PC-3 (cell line): ENCODE data around the gene FAM24B. TPM values are rescaled to one million over a fixed set of nuclear protein-coding genes. Genes with fewer than 3 reads are reported as not detected.

Experiments used
- ATAC-seq: fragments of 200-7000 bp; cut with Tn5 transposase; 2 replicates; pipeline ENCODE4 v1.9.1; 2020; ENCODE audit warnings: mild to moderate bottlenecking, moderate library complexity
- BruUV-seq: library from RNA; stranded (reverse); fragments of 400-500 nt; replicated peaks from 2 replicates; lab custom pipeline; 2021; lab: Mats Ljungman, UMichigan
- CTCF ChIA-PET: fragments of 300-600 bp; sonication (Branson Sonifier 250); formaldehyde crosslinking; loops from one replicate; lab custom pipeline; 2022; ENCODE audit warnings: antibody characterized with exemption; lab: Charles Lee
- POLR2A ChIA-PET: fragments of 300-600 bp; sonication (Branson Sonifier 250); formaldehyde crosslinking; loops from one replicate; lab custom pipeline; 2022; ENCODE audit warnings: antibody characterized with exemption; ENCODE audit not compliant: unreplicated experiment; lab: Charles Lee
- DNase-seq: peaks from one replicate; pipeline ENCODE4 v3.0.0-alpha.2; 2015
- H2AFZ ChIP-seq: fragments of 300-600 bp; sonication (generic); 2 replicates; pipeline ENCODE4 v1.6.0; 2016; ENCODE audit warnings: antibody characterized with exemption, low read length
- H3F3A ChIP-seq: fragments of 300-600 bp; sonication (generic); one replicate; pipeline ENCODE4 v1.6.0; 2017; ENCODE audit warnings: antibody characterized with exemption, low read length, control low read depth, mild to moderate bottlenecking; ENCODE audit not compliant: unreplicated experiment
- H3K27ac ChIP-seq: fragments of 300-600 bp; sonication (generic); 2 replicates; pipeline ENCODE4 v1.5.1; 2016; ENCODE audit warnings: mild to moderate bottlenecking, low read length
- H3K27me3 ChIP-seq: fragments of 300-600 bp; sonication (generic); 2 replicates; pipeline ENCODE4 v1.6.1; 2016; ENCODE audit warnings: low read length, mixed read lengths
- H3K36me3 ChIP-seq: fragments of 300-600 bp; sonication (generic); 2 replicates; pipeline ENCODE4 v1.6.1; 2016; ENCODE audit warnings: low read depth, mixed run types, low read length, mixed read lengths
- H3K4me1 ChIP-seq: fragments of 300-600 bp; sonication (generic); 2 replicates; pipeline ENCODE4 v1.5.1; 2016; ENCODE audit warnings: low read length; ENCODE audit not compliant: insufficient read depth
- H3K4me2 ChIP-seq: fragments of 300-600 bp; sonication (generic); 2 replicates; pipeline ENCODE4 v1.6.0; 2016; ENCODE audit warnings: low read length
- H3K4me3 ChIP-seq: fragments of 300-600 bp; sonication (generic); 2 replicates; pipeline ENCODE4 v1.5.1; 2016; ENCODE audit warnings: mild to moderate bottlenecking, low read length, mixed read lengths
- H3K79me2 ChIP-seq: fragments of 300-600 bp; sonication (generic); 2 replicates; pipeline ENCODE4 v1.6.1; 2017; ENCODE audit warnings: low read length, mixed read lengths
- H3K9ac ChIP-seq: fragments of 300-600 bp; sonication (generic); 2 replicates; pipeline ENCODE4 v1.6.0; 2016; ENCODE audit warnings: mild to moderate bottlenecking, low read length
- H3K9me2 ChIP-seq: fragments of 300-600 bp; sonication (generic); replicated peaks from 2 replicates; pipeline ENCODE4 v1.6.1; 2016; ENCODE audit warnings: mixed run types, low read length, mixed read lengths
- H3K9me3 ChIP-seq: fragments of 300-600 bp; sonication (generic); 2 replicates; pipeline ENCODE4 v1.6.1; 2016; ENCODE audit warnings: low read length, mixed read lengths
- H4K20me1 ChIP-seq: fragments of 300-600 bp; sonication (generic); 2 replicates; pipeline ENCODE4 v1.6.1; 2016; ENCODE audit warnings: low read length, mixed read lengths
- EZH2 ChIP-seq: fragments of 300-600 bp; sonication (generic); IDR thresholded peaks from one replicate; pipeline ENCODE4 v1.6.1; 2017; ENCODE audit warnings: antibody characterized with exemption, mild to moderate bottlenecking, low read length; ENCODE audit not compliant: unreplicated experiment
- EZH2phosphoT487 ChIP-seq: fragments of 300-600 bp; sonication (generic); IDR thresholded peaks from 2 replicates; pipeline ENCODE4 v1.6.1; 2018; ENCODE audit warnings: mild to moderate bottlenecking, antibody characterized with exemption, low read length, borderline replicate concordance
- intact Hi-C: fragments of 100-400 bp; cut with micrococcal nuclease; formaldehyde crosslinking; loops from 2 replicates; pipeline ENCODE4 v1.9.0; 2023
- total RNA-seq: library from RNA; depleted of rRNA; stranded (reverse); fragments of >200 nt; gene quantifications from 2 replicates; pipeline ENCODE4 v1.2.3, GENCODE V29; 2014; rRNA removed

Gene FAM24B
- total RNA-seq, 1 experiment from 2014 or later = 5.2 TPM

DNA sequence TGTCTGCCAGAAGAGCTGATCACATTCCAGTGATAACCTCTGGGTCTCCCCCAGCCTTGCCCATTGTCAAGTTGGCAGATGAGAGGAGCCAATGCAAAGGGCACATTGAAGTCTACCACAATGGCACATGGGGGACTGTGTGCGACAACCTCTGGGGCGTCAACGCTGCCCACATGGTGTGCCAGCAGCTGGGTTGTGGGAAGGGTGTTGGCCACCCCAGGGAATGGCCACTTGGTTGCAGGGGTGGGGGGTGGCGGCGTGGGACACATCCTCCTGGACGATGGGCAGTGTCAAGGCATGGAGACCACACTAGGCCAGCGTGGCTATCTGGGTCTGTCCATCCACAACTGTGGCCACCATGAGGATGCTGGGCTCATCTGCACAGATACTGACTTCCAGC, 77.1 kb downstream of the FAM24B start:
- no peak overlapping the region for H2AFZ ChIP-seq
- ChIA-PET POLR2A (interaction anchor here (0.7 kb wide), 1 partner anchor 98 kb away, joined by 3 read pairs; no protein-coding TSS in a partner anchor), CTCF (no interaction called here)
- no peaks in the 10 kb centered on the region for H3K79me2 ChIP-seq
- no peaks in the 10 kb centered on the region for H3K36me3 ChIP-seq
- H3K27me3 ChIP-seq = peaks cover 11% of the 10 kb centered on the region; the same call in 1 of the 2 replicates
- TF ChIP-seq EZH2 (no peak), EZH2phosphoT487 (no peak)
- no peak overlapping the region for H3K4me3 ChIP-seq
- no peak overlapping the region for H3K9ac ChIP-seq
- no peaks in the 10 kb centered on the region for H3K4me1 ChIP-seq
- no peak overlapping the region for H3K4me2 ChIP-seq
- H4K20me1 ChIP-seq = no peaks in the 10 kb centered on the region
- DNase-seq (no peak), ATAC-seq (no peak)
- intact Hi-C loops = no loop called here
- H3K9me3 ChIP-seq = no peaks in the 10 kb centered on the region
- BruUV-seq = no TSS peak
- H3F3A ChIP-seq = no peaks in the 10 kb centered on the region
- H3K27ac ChIP-seq = no peak overlapping the region
- no peaks in the 10 kb centered on the region for H3K9me2 ChIP-seq

Other genes starting within 250 kb of the FAM24B start
- not detected in 2 replicates for gene C10orf120, start 179.7 kb downstream of the FAM24B start, total RNA-seq
- gene CUZD1, start 33.7 kb downstream of the FAM24B start, total RNA-seq = 0.36 and 0.40 TPM in 2 replicates
- not detected in 2 replicates for gene FAM24A, start 31.0 kb upstream of the FAM24B start, total RNA-seq
- 4.5 and 6.2 TPM in 2 replicates for gene C10orf88, start 74.6 kb upstream of the FAM24B start, total RNA-seq
- gene PSTK, start 100.8 kb upstream of the FAM24B start, total RNA-seq = 2.3 and 2.6 TPM in 2 replicates
- gene IKZF5, start 129.2 kb upstream of the FAM24B start, total RNA-seq = 1.6 TPM in 2 replicates
- gene ACADSB, start 129.4 kb upstream of the FAM24B start, total RNA-seq = 2.8 and 3.2 TPM in 2 replicates